Ovary (tissue), 9 donors: ENCODE measurements around the gene PKP2. TPM values are rescaled to one million over a fixed set of nuclear protein-coding genes. Genes with fewer than 3 reads are reported as not detected.

Experiments used
- DNase-seq, 5 donors: peaks; one replicate each; pipeline ENCODE4 v3.0.0-alpha.2; 2019 to 2020
- H3K27ac ChIP-seq, 2 donors: fragments of 200-600 bp; one replicate each; pipeline versions ENCODE4 v1.5.1 to v1.8.0; 2019 to 2022
- H3K27me3 ChIP-seq: fragments of 200-600 bp; one replicate; pipeline ENCODE4 v1.8.0; 2022
- H3K36me3 ChIP-seq: fragments of 200-600 bp; sonication (generic); one replicate; pipeline ENCODE4 v1.5.1; 2019
- H3K4me1 ChIP-seq: one replicate; pipeline ENCODE4 v1.8.1; 2013; ENCODE audit warnings: mild to moderate bottlenecking, moderate library complexity; ENCODE audit not compliant: insufficient read depth
- H3K4me3 ChIP-seq: fragments of 200-600 bp; sonication (generic); one replicate; pipeline ENCODE4 v1.5.1; 2017
- H3K9me3 ChIP-seq, 2 donors: fragments of 200-600 bp in 1 of 2; sonication (generic) in 1 of 2; one replicate each; pipeline versions ENCODE4 v1.5.1 to v1.8.1; 2013 to 2019; ENCODE audit warnings: mild to moderate bottlenecking in 1 of 2, moderate library complexity in 1 of 2
- CTCF ChIP-seq, 3 donors: fragments of 450-650 bp in 2 of 3; fragments of 200-600 bp in 1 of 3; IDR thresholded peaks; one replicate each; pipeline versions ENCODE4 v1.5.1 to v1.8.0; 2016 to 2022; ENCODE audit warnings: antibody characterized with exemption in 3 of 3, mild to moderate bottlenecking in 1 of 3
- EP300 ChIP-seq: sonication (generic); formaldehyde crosslinking; IDR thresholded peaks from one replicate; pipeline ENCODE4 v1.6.1; 2017; ENCODE audit warnings: antibody characterized with exemption
- POLR2A ChIP-seq: fragments of 450-650 bp; IDR thresholded peaks from one replicate; pipeline ENCODE4 v1.6.1; 2017; ENCODE audit warnings: antibody characterized with exemption, mild to moderate bottlenecking, moderate library complexity
- whole genome bisulfite sequencing, 3 donors: extraction: QIAGEN DNeasy Blood & Tissue Kit in 1 of 3; methylation state at CpG; one replicate each; pipeline versions ENCODE4 v1.1.5 to v1.1.7; 2013 to 2017; 5-methylcytosine and 5-hydroxymethylcytosine counted together
- intact Hi-C, 4 donors: fragments of 100-400 bp; cut with DNase I; formaldehyde crosslinking; loops; one replicate each; pipeline versions ENCODE4 v1.11.0 to v1.15.1; 2022 to 2023
- polyA plus RNA-seq, 2 donors: library from polyadenylated mRNA; stranded (reverse); fragments of 200-250 nt in 1 of 2; fragments of 350-450 nt in 1 of 2; fragmentation: Illumina TruSeq in 1 of 2; extraction: RNeasy Lipid Tissue Mini Kit (QIAGEN cat#74804) in 1 of 2; gene quantifications; one replicate each; pipeline ENCODE4 v1.2.3, GENCODE V29; 2013 to 2014
- total RNA-seq, 7 donors: library from RNA; depleted of rRNA in 2 of 7; stranded (reverse); fragments of >200 nt in 2 of 7; fragmentation: NEBNext Ultra II Directional in 3 of 7; extraction: Animal tissue kit (Norgen Biotek cat#: 25700) in 3 of 7; gene quantifications; one replicate each; pipeline versions ENCODE4 v1.1.0 to v1.2.4, GENCODE V29; 2016 to 2023
- donor health status: DM: no; HTN: no; CAD: no; lungs with moderate emphysema.
- donor health status: DM: no; HTN: no; CAD: no.
- donor health status: Bipolar disorder and iron deficiency.
- donor health status: DM: yes; HTN: yes; CAD: no.
- donor health status: DM: no; HTN: no; CAD: no.
- donor health status: DM: yes; HTN: yes; CAD: no.

The PKP2 gene
- total and polyA plus RNA-seq, 9 donors, result 7.4 to 124 (median 26.9) TPM

GRCh38 chr12:32794281-32794680, 102.3 kb downstream of the PKP2 start:
- no peak for DNase-seq
- Histone ChIP-seq H3K4me1 (no peaks in the 10 kb centered on the region), H3K9me3 (no peaks in the 10 kb centered on the region), H3K27me3 (no peaks in the 10 kb centered on the region), H3K27ac (no peak overlapping the region), H3K4me3 (no peak overlapping the region), H3K36me3 (no peaks in the 10 kb centered on the region)
- intact Hi-C loops, result no loop called here
- TF ChIP-seq POLR2A (no peak), EP300 (no peak), CTCF (IDR thresholded peaks at IDR 0.05) (no peak)
- WGBS, 3 donors, result 6 to 29% (median 11%) methylated on average over 4 of the region's 4 CpGs

- H3K36me3 ChIP-seq, result no peaks in the 10 kb centered on the region
- H3K4me3 ChIP-seq, result no peak overlapping the region
- intact Hi-C loops, result no loop called here
- DNase-seq, result no peak
- no peaks in the 10 kb centered on the region for H3K27me3 ChIP-seq
- no peaks in the 10 kb centered on the region for H3K9me3 ChIP-seq
- TF ChIP-seq CTCF (IDR thresholded peaks at IDR 0.05) (no peak), POLR2A (no peak), EP300 (no peak)
- WGBS, 3 donors, result 38 to 42% (median 40%) methylated on average over 2 of the region's 2 CpGs
- H3K27ac ChIP-seq, result no peak overlapping the region
- no peaks in the 10 kb centered on the region for H3K4me1 ChIP-seq
Measured at GRCh38 chr12:32789916-32790315, 106.7 kb downstream of the PKP2 start.

GRCh38 chr12:32789446-32789845, 107.1 kb downstream of the PKP2 start:
- TF ChIP-seq CTCF (IDR thresholded peaks at IDR 0.05) (no peak), EP300 (no peak)
- H3K4me3 ChIP-seq, result no peak overlapping the region
- DNase-seq, result no peak
- H3K9me3 ChIP-seq, result no peaks in the 10 kb centered on the region
- no peaks in the 10 kb centered on the region for H3K36me3 ChIP-seq
- intact Hi-C loops, result no loop called here
- no peak overlapping the region for H3K27ac ChIP-seq
- no peaks in the 10 kb centered on the region for H3K4me1 ChIP-seq
- no peaks in the 10 kb centered on the region for H3K27me3 ChIP-seq

GRCh38 chr12:32788405-32788804, 108.2 kb downstream of the PKP2 start:
- Histone ChIP-seq H3K27ac (no peak overlapping the region), H3K9me3 (no peaks in the 10 kb centered on the region), H3K4me1 (no peaks in the 10 kb centered on the region), H3K36me3 (no peaks in the 10 kb centered on the region), H3K27me3 (no peaks in the 10 kb centered on the region), H3K4me3 (no peak overlapping the region)
- 85 to 100% (median 93%) methylated on average over 4 of the region's 4 CpGs for WGBS, 3 donors
- intact Hi-C loops, result no loop called here
- DNase-seq, result no peak
- TF ChIP-seq POLR2A (no peak), CTCF (IDR thresholded peaks at IDR 0.05) (no peak), EP300 (no peak)

- H3K36me3 ChIP-seq, result no peaks in the 10 kb centered on the region
- TF ChIP-seq CTCF (IDR thresholded peaks at IDR 0.05), result no peak
- no peak for TF ChIP-seq EP300
- no peak for TF ChIP-seq POLR2A
- no peak for DNase-seq
- H3K27me3 ChIP-seq, result no peaks in the 10 kb centered on the region
- no peaks in the 10 kb centered on the region for H3K9me3 ChIP-seq
- no peaks in the 10 kb centered on the region for H3K4me1 ChIP-seq
- 85 to 94% (median 93%) methylated on average over 5 of the region's 5 CpGs for WGBS, 3 donors
- H3K4me3 ChIP-seq, result no peak overlapping the region
- intact Hi-C loops, result no loop called here
- no peak overlapping the region for H3K27ac ChIP-seq
Measured at GRCh38 chr12:32785557-32785956, 111.0 kb downstream of the PKP2 start.
